ENCODE results near the gene IER3IP1.

- TF ChIP-seq, protein P1, sequence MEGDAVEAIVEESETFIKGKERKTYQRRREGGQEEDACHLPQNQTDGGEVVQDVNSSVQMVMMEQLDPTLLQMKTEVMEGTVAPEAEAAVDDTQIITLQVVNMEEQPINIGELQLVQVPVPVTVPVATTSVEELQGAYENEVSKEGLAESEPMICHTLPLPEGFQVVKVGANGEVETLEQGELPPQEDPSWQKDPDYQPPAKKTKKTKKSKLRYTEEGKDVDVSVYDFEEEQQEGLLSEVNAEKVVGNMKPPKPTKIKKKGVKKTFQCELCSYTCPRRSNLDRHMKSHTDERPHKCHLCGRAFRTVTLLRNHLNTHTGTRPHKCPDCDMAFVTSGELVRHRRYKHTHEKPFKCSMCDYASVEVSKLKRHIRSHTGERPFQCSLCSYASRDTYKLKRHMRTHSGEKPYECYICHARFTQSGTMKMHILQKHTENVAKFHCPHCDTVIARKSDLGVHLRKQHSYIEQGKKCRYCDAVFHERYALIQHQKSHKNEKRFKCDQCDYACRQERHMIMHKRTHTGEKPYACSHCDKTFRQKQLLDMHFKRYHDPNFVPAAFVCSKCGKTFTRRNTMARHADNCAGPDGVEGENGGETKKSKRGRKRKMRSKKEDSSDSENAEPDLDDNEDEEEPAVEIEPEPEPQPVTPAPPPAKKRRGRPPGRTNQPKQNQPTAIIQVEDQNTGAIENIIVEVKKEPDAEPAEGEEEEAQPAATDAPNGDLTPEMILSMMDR (optimal IDR thresholded peaks at IDR 0.05 in 1 of 3, IDR thresholded peaks at IDR 0.05 in 1 of 3, conservative IDR thresholded peaks at IDR 0.05 in 1 of 3; ENCODE audit: extremely low read depth in 1 of 3, insufficient read depth in 2 of 3, low read length in 3 of 3): no peak
- no peak for TF ChIP-seq EZH2 (IDR thresholded peaks at IDR 0.05; ENCODE audit: low read length)
Observed at GRCh38 chr18:47166294-47166693, 9.9 kb downstream of the IER3IP1 start.
